GM10248 (cell line): Measurements from ENCODE around the gene COL23A1.

Experiments
- CTCF ChIA-PET: fragments of 300-600 bp; sonication (Branson Sonifier 250); formaldehyde crosslinking; extraction: SDS; loops from one replicate; lab custom pipeline; 2021; ENCODE audit warnings: antibody characterized with exemption; lab: Yijun Ruan, JAX
- POLR2A ChIA-PET: fragments of 350-650 bp; sonication (Branson Sonifier 250); formaldehyde crosslinking; extraction: SDS; loops from one replicate; lab custom pipeline; 2020; ENCODE audit warnings: antibody characterized with exemption; lab: Yijun Ruan, JAX
- DNase-seq: peaks from one replicate; pipeline ENCODE4 v3.0.0; 2012; ENCODE audit errors: extremely low spot score
- CTCF ChIP-seq: IDR thresholded peaks from 2 replicates; pipeline ENCODE4 v1.5.1; 2012; ENCODE audit warnings: mild to moderate bottlenecking, low read depth; ENCODE audit errors: extremely low read depth, missing control alignments, control extremely low read depth

COL23A1 gene

DNA sequence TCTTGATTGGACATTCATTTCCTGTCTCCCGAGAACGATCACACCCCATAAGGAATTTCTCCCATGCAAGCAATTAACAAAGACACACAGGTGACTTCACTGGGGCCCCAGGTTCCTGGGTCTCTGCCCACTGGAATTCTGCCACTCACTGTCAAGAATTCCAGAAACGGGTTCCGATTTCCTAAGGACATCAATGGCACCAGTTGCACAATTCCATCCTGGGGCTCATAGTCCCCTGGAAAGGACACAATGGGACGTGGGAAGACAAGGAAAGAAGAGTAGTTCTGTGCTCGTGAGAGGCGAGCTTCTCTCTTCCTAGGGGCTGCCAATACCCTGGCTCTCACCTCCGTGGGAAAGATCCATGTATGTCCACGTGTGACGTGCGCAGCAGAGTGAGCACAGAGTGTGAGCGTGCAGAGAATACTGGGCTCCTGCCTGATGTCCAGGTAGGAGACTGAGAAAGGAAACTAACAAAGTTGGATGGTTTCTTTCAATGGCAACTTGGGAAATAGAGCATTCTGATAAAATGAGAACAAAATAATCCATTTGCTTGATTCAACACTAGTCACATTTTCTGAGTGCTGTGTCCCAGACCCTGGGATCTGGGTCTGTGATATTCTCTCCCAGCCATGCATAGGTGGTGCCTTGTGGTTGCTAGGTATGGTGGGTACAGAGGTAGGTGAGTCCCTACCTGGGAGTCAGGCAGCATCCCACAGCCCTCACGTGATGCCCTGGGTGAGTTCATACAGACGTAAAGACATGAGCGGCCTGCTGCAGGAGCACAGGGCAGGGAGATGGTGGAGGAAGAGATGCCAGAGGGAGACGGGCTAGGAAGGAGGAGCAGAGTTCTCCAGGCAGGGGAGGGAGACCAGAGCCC is 159.8 kb downstream of the COL23A1 start:
- no peak for TF ChIP-seq CTCF
- CTCF ChIA-PET: no interaction called here
- DNase-seq: no peak
- POLR2A ChIA-PET: no interaction called here

GRCh38 chr5:178429491-178430185 is 160.6 kb downstream of the COL23A1 start:
- ChIA-PET CTCF (no interaction called here), POLR2A (no interaction called here)
- TF ChIP-seq CTCF: no peak
- no peak for DNase-seq

GRCh38 chr5:178429156-178429468 is 161.1 kb downstream of the COL23A1 start:
- CTCF ChIA-PET: no interaction called here
- no peak for DNase-seq
- POLR2A ChIA-PET: no interaction called here
- no peak for TF ChIP-seq CTCF

DNA sequence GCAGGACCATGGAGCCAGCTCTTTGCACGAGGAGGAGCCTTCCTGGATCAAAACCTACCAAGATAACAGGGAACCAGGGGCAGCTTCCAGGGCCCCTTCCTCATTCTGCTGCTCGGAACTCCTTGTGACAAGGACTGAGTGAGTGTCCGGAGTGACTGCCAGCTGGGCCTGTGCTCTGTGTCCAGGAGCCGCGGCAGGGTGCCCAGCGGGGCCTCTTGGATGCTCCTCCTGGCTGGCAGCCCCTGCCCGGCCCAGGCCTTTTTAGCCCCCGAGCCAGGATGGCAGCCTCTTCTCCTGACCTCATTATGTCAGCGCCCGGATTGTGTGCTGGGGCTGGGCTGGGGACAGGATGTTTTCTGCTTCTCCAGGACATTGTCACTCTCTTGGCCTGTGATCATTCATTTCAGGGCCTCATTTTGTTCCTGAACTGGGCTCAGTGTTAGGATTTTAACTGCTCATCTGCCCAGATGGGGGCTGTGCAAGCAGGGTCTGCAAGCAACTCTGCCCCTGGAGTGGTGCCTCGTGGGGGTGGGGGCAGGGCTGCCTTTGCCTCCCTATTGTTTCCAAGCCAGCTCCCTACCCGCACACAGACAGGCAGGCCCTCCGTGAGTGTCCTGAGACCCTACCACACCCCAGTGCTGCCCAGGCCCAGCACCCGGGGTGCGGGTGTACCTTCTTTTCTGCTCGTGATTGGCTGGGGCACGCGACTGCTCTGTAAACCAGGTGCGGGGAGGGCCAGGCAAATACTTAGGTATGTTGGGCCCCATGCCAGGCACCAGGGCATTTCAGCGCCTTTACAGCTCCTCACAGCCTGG is 161.6 kb downstream of the COL23A1 start:
- no peak for TF ChIP-seq CTCF
- ChIA-PET POLR2A (no interaction called here), CTCF (no interaction called here)
- DNase-seq: no peak

DNA sequence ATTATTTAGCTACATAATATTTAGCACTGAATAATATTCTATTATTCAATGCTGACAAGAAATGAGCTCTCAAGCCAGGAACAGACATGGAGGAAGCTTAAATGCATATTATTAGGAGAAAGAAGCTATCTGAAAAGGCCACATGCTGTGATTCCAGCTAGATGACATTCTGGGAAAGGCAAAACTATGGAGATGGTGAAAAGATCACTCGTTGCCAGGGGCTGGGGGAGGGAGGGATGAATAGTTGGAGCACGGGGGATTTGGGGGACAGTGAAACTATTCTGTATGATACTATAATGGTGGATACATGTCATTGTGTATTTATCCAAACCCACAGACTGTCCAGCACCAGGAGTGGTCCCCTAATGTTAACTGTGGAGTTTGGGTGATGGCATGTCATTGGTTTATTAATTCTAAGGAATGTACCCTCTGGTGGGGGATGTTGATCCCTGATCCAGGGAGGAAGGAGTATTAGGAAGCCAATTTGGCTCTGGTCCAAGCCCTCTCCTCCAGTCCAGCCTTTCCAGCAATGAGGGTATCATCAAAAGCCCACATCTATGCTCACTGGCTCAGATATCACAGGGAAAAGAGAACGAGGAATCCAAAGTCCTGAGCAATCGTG is 162.5 kb downstream of the COL23A1 start:
- TF ChIP-seq CTCF: no peak
- no peak for DNase-seq
- ChIA-PET CTCF (no interaction called here), POLR2A (no interaction called here)
